ENCODE results near the gene TMEM123.
"Not testable (repeated sequence)": the region's sequence is repeated elsewhere in the genome, so short reads cannot be mapped to it uniquely, and the experiment has no call there.

TMEM123 gene

GRCh38 chr11:102448869-102449224 lies 3.7 kb downstream of the TMEM123 start:
- Histone ChIP-seq H3K4me1 (ENCODE audit: control insufficient read depth, insufficient read depth, low read length, poor library complexity, severe bottlenecking) (peaks cover 44% of the 10 kb centered on the region), H3K36me3 (ENCODE audit: control insufficient read depth, insufficient read depth, low read length) (peaks cover 46% of the 10 kb centered on the region), H3K9me3 (ENCODE audit: control insufficient read depth, low read length) (peaks cover 3% of the 10 kb centered on the region), H3K27ac (ENCODE audit: low read depth, low read length, severe bottlenecking) (no peak overlapping the region), H3K4me3 (ENCODE audit: extremely low read depth, insufficient read depth, low read length, poor library complexity, severe bottlenecking) (no peak overlapping the region)
- WGBS, 2 experiments (ENCODE audit: insufficient coverage in 2 of 2): 100% methylated on average over 1 of the region's 2 CpGs

DNA sequence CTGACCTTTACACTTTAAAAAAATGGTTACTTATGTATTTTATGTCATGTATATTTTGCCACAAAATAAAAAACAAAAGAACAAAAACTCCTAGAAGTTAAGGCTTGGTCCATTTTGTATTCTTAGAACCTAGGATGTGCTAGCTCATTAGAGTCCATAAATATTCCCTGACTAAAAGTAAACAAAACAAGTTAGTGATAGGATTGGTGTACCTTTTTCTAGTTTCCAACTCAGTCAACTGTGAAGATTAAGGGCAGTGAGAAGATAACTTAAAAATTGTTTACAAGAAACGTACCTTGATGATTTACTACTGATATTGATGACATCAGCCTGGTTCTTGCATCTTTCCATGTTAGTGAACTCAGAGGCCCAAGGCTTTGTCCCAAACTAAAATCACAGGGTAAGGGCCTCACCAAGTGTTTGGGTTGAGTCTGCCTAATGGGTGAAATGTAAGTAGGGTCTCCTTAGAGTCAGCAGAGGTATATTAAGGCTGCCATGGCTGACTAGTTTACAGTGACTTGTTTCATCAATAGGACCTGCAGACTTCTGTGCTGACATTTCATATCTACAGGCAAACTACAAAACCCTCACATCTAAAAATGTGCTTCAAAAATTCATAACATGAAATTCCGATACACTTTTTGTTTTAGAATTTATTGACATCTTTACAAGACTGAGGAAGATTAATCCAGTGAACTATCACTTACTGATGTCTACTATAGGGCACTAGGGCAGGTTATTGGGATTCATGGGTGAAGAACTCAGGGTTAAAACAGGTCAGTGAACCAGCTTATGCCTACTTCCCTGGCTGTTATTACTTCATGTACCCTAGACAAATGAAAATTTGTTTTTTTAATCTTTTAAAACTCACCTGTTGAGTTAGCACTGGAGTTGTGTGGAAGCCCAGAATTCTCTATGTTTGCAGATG lies 4.4 kb downstream of the TMEM123 start:
- Histone ChIP-seq H3K9me3 (ENCODE audit: control insufficient read depth, low read length) (peaks cover 3% of the 10 kb centered on the region), H3K36me3 (ENCODE audit: control insufficient read depth, insufficient read depth, low read length) (peaks cover 46% of the 10 kb centered on the region), H3K4me1 (ENCODE audit: control insufficient read depth, insufficient read depth, low read length, poor library complexity, severe bottlenecking) (peaks cover 44% of the 10 kb centered on the region), H3K4me3 (ENCODE audit: extremely low read depth, insufficient read depth, low read length, poor library complexity, severe bottlenecking) (no peak overlapping the region), H3K27ac (ENCODE audit: low read depth, low read length, severe bottlenecking) (peak overlapping the region; percentile 57)
- 100% methylated on average over 1 of the region's 2 CpGs; no CpG with 5 or more reads in 1 of the 2 experiments for WGBS, 2 experiments (ENCODE audit: insufficient coverage in 2 of 2)

DNA sequence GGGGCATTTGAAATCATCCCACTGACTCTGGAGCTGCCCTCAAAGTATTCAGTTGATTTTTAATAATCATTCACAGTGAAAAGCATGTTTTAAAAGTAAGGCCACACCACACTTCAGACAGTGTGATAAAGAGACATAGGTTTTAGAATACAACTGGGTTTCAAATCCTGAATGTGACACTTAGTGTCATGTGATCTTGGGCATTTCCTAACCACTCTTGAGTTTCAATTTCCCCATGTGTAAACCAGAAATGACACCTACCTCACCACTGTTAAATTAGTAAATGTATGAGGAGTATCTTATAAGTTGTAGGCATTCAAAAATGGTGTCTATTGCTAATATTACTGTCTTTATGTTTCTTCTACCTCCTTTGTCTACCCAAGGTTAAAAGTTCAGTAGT lies 5.4 kb downstream of the TMEM123 start:
- Histone ChIP-seq H3K9me3 (ENCODE audit: control insufficient read depth, low read length) (peaks cover 3% of the 10 kb centered on the region), H3K4me3 (ENCODE audit: extremely low read depth, insufficient read depth, low read length, poor library complexity, severe bottlenecking) (no peak overlapping the region), H3K36me3 (ENCODE audit: control insufficient read depth, insufficient read depth, low read length) (peaks cover 46% of the 10 kb centered on the region), H3K27ac (ENCODE audit: low read depth, low read length, severe bottlenecking) (peak overlapping the region; percentile 78), H3K4me1 (ENCODE audit: control insufficient read depth, insufficient read depth, low read length, poor library complexity, severe bottlenecking) (peaks cover 44% of the 10 kb centered on the region)

DNA sequence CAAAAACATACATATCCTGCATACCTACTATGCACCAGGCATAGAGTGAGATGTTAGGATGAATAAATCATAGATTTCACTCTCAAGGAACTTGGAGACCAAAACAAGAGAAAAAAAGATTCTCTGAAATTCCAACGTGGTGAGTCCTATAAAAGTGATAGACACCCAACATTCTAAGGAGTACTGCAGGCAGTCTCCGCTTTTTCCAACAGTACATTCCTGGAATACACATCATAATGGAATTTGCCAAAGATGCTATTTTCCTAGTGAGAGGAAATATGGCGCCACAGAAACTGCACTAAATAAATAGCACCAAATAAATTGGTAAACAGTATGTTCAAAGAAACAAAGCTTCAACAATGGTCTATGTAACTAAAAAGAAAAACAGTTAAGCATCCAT lies 6.0 kb downstream of the TMEM123 start:
- Histone ChIP-seq H3K4me3 (ENCODE audit: extremely low read depth, insufficient read depth, low read length, poor library complexity, severe bottlenecking) (no peak overlapping the region), H3K36me3 (ENCODE audit: control insufficient read depth, insufficient read depth, low read length) (peaks cover 46% of the 10 kb centered on the region), H3K27ac (ENCODE audit: low read depth, low read length, severe bottlenecking) (peak overlapping the region; percentile 78), H3K4me1 (ENCODE audit: control insufficient read depth, insufficient read depth, low read length, poor library complexity, severe bottlenecking) (peaks cover 44% of the 10 kb centered on the region), H3K9me3 (ENCODE audit: control insufficient read depth, low read length) (peaks cover 3% of the 10 kb centered on the region)
- no CpG with 5 or more reads among the region's 3 CpGs for WGBS, 2 experiments (ENCODE audit: insufficient coverage in 2 of 2)

DNA sequence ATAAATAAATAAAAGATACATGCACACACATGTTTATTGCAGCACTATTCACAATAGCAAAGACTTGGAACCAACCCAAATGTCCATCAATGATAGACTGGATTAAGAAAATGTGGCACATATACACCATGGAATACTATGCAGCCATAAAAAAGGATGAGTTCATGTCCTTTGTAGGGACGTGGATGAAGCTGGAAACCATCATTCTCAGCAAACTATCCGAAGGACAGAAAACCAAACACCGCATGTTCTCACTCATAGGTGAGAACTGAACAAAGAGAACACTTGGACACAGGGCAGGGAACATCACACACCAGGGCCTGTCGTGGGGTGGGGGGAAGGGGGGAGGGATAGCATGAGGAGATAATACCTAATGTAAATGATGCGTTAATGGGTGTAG lies 7.9 kb downstream of the TMEM123 start:
- Histone ChIP-seq H3K36me3 (ENCODE audit: control insufficient read depth, insufficient read depth, low read length) (peaks cover 46% of the 10 kb centered on the region), H3K4me1 (ENCODE audit: control insufficient read depth, insufficient read depth, low read length, poor library complexity, severe bottlenecking) (peaks cover 36% of the 10 kb centered on the region)
- WGBS, 2 experiments (ENCODE audit: insufficient coverage in 2 of 2): 88% methylated on average over 1 of the region's 5 CpGs; no CpG with 5 or more reads in 1 of the 2 experiments
- not testable (repeated sequence) for H3K27ac ChIP-seq (ENCODE audit: low read depth, low read length, severe bottlenecking); H3K4me3 ChIP-seq (ENCODE audit: extremely low read depth, insufficient read depth, low read length, poor library complexity, severe bottlenecking); H3K9me3 ChIP-seq (ENCODE audit: control insufficient read depth, low read length)

DNA sequence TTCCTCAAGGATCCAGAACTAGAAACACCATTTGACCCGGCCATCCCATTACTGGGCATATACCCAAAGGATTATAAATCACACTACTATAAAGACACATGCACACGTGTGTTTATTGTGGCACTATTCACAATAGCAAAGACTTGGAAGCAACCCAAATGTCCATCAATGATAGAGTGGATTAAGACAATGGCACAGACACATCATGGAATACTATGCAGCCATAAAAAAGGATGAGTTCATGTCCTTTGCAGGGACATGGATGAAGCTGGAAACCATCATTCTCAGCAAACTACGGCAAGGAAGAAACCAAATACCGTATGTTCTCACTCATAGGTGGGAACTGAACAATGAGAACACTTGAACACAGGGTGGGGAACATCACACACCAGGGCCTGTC lies 8.4 kb downstream of the TMEM123 start:
- not testable (repeated sequence) for H3K9me3 ChIP-seq (ENCODE audit: control insufficient read depth, low read length); H3K4me3 ChIP-seq (ENCODE audit: extremely low read depth, insufficient read depth, low read length, poor library complexity, severe bottlenecking); H3K27ac ChIP-seq (ENCODE audit: low read depth, low read length, severe bottlenecking)
- 73 to 81% methylated on average over 3 of the region's 4 CpGs for WGBS, 2 experiments (ENCODE audit: insufficient coverage in 2 of 2)
- peaks cover 34% of the 10 kb centered on the region for H3K4me1 ChIP-seq (ENCODE audit: control insufficient read depth, insufficient read depth, low read length, poor library complexity, severe bottlenecking)
- peaks cover 45% of the 10 kb centered on the region for H3K36me3 ChIP-seq (ENCODE audit: control insufficient read depth, insufficient read depth, low read length)

DNA sequence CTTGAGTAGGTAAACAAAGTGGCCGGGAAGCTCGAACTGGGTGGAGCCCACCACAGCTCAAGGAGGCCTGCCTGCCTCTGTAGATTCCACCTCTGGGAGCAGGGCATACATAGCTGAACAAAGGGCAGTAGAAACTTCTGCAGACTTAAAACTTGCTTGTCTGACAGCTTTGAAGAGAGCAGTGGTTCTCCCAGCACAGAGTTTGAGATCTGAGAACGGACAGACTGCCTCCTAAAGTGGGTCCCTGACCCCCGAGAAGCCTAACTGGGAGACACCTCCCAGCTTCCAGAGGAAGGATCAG lies 13.6 kb downstream of the TMEM123 start:
- not testable (repeated sequence) for H3K4me1 ChIP-seq (ENCODE audit: control insufficient read depth, insufficient read depth, low read length, poor library complexity, severe bottlenecking); H3K27ac ChIP-seq (ENCODE audit: low read depth, low read length, severe bottlenecking); H3K4me3 ChIP-seq (ENCODE audit: extremely low read depth, insufficient read depth, low read length, poor library complexity, severe bottlenecking)
- Histone ChIP-seq H3K9me3 (ENCODE audit: control insufficient read depth, low read length) (peaks cover 14% of the 10 kb centered on the region), H3K36me3 (ENCODE audit: control insufficient read depth, insufficient read depth, low read length) (peaks cover 49% of the 10 kb centered on the region)
- WGBS, 2 experiments (ENCODE audit: insufficient coverage in 2 of 2): 61 to 73% methylated on average over 3 to 4 of the region's 4 CpGs

GRCh38 chr11:102438311-102439062 lies 14.1 kb downstream of the TMEM123 start:
- no peak overlapping the region for H3K4me3 ChIP-seq (ENCODE audit: extremely low read depth, insufficient read depth, low read length, poor library complexity, severe bottlenecking)
- H3K27ac ChIP-seq (ENCODE audit: low read depth, low read length, severe bottlenecking): no peak overlapping the region
- WGBS, 2 experiments (ENCODE audit: insufficient coverage in 2 of 2): 82 to 87% methylated on average over 11 to 17 of the region's 18 CpGs
- peaks cover 7% of the 10 kb centered on the region for H3K4me1 ChIP-seq (ENCODE audit: control insufficient read depth, insufficient read depth, low read length, poor library complexity, severe bottlenecking)
- H3K36me3 ChIP-seq (ENCODE audit: control insufficient read depth, insufficient read depth, low read length): peaks cover 53% of the 10 kb centered on the region
- H3K9me3 ChIP-seq (ENCODE audit: control insufficient read depth, low read length): peaks cover 19% of the 10 kb centered on the region

- H3K9me3 ChIP-seq (ENCODE audit: control insufficient read depth, low read length): peaks cover 27% of the 10 kb centered on the region
- H3K27ac ChIP-seq (ENCODE audit: low read depth, low read length, severe bottlenecking): no peak overlapping the region
- WGBS, 2 experiments (ENCODE audit: insufficient coverage in 2 of 2): 67% methylated on average over 1 of the region's 2 CpGs; no CpG with 5 or more reads in 1 of the 2 experiments
- no peak overlapping the region for H3K4me3 ChIP-seq (ENCODE audit: extremely low read depth, insufficient read depth, low read length, poor library complexity, severe bottlenecking)
- peaks cover 61% of the 10 kb centered on the region for H3K36me3 ChIP-seq (ENCODE audit: control insufficient read depth, insufficient read depth, low read length)
- H3K4me1 ChIP-seq (ENCODE audit: control insufficient read depth, insufficient read depth, low read length, poor library complexity, severe bottlenecking): peaks cover 7% of the 10 kb centered on the region
These were observed 14.8 kb downstream of the TMEM123 start for GRCh38 chr11:102437727-102438126.

DNA sequence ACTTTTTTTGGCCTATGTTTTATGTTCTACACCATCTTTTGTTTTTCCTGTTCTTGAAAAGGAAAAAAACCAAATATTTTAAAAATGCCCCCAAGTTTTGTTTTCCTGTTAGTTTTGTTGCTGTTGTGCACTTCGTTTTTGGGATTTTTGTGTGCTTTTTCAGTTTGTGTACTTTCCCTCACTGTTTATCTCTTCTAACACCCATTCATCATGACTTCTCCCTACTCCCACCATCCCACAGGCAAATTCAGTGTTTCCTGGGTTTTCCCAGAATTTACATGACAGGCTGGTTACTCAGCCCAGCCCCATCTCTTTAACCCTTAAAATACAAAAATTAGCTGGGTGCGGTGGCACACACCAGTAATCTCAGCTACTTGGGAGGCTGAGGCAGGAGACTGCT lies 15.6 kb downstream of the TMEM123 start:
- H3K27ac ChIP-seq (ENCODE audit: low read depth, low read length, severe bottlenecking): no peak overlapping the region
- peaks cover 65% of the 10 kb centered on the region for H3K36me3 ChIP-seq (ENCODE audit: control insufficient read depth, insufficient read depth, low read length)
- WGBS, 2 experiments (ENCODE audit: insufficient coverage in 2 of 2): 50% methylated on average over 1 of the region's 2 CpGs; no CpG with 5 or more reads in 1 of the 2 experiments
- H3K4me1 ChIP-seq (ENCODE audit: control insufficient read depth, insufficient read depth, low read length, poor library complexity, severe bottlenecking): peaks cover 7% of the 10 kb centered on the region
- H3K4me3 ChIP-seq (ENCODE audit: extremely low read depth, insufficient read depth, low read length, poor library complexity, severe bottlenecking): no peak overlapping the region
- peaks cover 30% of the 10 kb centered on the region for H3K9me3 ChIP-seq (ENCODE audit: control insufficient read depth, low read length)

- 92% methylated on average over 2 of the region's 3 CpGs; no CpG with 5 or more reads in 1 of the 2 experiments for WGBS, 2 experiments (ENCODE audit: insufficient coverage in 2 of 2)
- H3K9me3 ChIP-seq (ENCODE audit: control insufficient read depth, low read length): peaks cover 30% of the 10 kb centered on the region
These were observed 16.0 kb downstream of the TMEM123 start for GRCh38 chr11:102436561-102436960.

More at GRCh38 chr11:102436561-102436960, 16.0 kb downstream of the TMEM123 start:
- no peak overlapping the region for H3K27ac ChIP-seq (ENCODE audit: low read depth, low read length, severe bottlenecking)
- H3K4me1 ChIP-seq (ENCODE audit: control insufficient read depth, insufficient read depth, low read length, poor library complexity, severe bottlenecking): peaks cover 7% of the 10 kb centered on the region
- peaks cover 69% of the 10 kb centered on the region for H3K36me3 ChIP-seq (ENCODE audit: control insufficient read depth, insufficient read depth, low read length)
- H3K4me3 ChIP-seq (ENCODE audit: extremely low read depth, insufficient read depth, low read length, poor library complexity, severe bottlenecking): no peak overlapping the region
